GM12875 (cell line): ENCODE results near the gene MACROD1.
A peak's percentile ranks its signal among the peaks of the same experiment; 100 is the strongest.

ENCODE experiments used
- H3K4me3 ChIP-seq: one replicate; pipeline ENCODE4 v1.5.1; 2011; ENCODE audit warnings: low read depth, low read length, control low read depth
- TF ChIP-seq, protein P1 (sequence below): IDR thresholded peaks from 2 replicates; pipeline ENCODE4 v1.5.1; 2011; ENCODE audit warnings: low read depth, mild to moderate bottlenecking, control low read depth, inconsistent platforms, low read length, moderate library complexity, borderline replicate concordance; ENCODE audit not compliant: insufficient read depth

MACROD1 gene

DNA sequence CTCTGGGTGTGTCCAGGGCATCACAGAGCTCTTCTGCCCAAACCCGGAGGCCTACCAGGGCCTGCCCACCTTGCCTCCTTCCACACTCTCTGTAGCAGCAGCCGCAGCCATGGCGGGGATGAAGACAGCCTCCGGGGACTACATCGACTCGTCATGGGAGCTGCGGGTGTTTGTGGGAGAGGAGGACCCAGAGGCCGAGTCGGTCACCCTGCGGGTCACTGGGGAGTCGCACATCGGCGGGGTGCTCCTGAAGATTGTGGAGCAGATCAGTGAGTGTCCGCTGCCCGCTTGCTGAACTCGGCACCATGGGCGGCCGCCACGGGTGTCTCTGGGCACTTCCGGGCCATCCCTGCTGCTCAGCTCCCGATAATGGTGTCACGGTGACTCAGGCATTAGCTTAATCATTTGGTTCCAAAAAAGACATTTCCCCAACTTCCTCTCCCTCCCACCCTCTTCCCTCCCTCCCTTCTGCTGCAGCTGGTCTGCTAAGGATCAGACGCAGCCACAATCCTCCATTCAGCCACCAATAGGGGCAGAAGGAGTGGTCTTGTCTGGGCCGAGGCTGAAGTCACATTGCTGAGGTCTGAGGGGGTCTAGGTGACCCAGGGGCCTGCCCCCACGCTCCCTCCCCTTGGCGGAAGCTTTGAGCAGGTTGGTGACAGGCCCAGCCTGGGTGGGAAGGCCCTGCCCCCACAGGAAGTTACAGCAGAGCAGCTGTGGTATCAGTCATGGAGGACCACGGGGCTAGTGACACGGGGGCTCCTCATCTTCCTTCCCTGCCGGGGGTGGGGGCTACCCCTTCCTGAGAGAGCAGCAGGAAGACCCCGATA, 41.6 kb upstream of the MACROD1 start:
- TF ChIP-seq, protein P1, sequence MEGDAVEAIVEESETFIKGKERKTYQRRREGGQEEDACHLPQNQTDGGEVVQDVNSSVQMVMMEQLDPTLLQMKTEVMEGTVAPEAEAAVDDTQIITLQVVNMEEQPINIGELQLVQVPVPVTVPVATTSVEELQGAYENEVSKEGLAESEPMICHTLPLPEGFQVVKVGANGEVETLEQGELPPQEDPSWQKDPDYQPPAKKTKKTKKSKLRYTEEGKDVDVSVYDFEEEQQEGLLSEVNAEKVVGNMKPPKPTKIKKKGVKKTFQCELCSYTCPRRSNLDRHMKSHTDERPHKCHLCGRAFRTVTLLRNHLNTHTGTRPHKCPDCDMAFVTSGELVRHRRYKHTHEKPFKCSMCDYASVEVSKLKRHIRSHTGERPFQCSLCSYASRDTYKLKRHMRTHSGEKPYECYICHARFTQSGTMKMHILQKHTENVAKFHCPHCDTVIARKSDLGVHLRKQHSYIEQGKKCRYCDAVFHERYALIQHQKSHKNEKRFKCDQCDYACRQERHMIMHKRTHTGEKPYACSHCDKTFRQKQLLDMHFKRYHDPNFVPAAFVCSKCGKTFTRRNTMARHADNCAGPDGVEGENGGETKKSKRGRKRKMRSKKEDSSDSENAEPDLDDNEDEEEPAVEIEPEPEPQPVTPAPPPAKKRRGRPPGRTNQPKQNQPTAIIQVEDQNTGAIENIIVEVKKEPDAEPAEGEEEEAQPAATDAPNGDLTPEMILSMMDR, result 0 out of 2 replicates have a peak, but pooled peaks have one; percentile 1
- H3K4me3 ChIP-seq, result peak overlapping the region; percentile 95

DNA sequence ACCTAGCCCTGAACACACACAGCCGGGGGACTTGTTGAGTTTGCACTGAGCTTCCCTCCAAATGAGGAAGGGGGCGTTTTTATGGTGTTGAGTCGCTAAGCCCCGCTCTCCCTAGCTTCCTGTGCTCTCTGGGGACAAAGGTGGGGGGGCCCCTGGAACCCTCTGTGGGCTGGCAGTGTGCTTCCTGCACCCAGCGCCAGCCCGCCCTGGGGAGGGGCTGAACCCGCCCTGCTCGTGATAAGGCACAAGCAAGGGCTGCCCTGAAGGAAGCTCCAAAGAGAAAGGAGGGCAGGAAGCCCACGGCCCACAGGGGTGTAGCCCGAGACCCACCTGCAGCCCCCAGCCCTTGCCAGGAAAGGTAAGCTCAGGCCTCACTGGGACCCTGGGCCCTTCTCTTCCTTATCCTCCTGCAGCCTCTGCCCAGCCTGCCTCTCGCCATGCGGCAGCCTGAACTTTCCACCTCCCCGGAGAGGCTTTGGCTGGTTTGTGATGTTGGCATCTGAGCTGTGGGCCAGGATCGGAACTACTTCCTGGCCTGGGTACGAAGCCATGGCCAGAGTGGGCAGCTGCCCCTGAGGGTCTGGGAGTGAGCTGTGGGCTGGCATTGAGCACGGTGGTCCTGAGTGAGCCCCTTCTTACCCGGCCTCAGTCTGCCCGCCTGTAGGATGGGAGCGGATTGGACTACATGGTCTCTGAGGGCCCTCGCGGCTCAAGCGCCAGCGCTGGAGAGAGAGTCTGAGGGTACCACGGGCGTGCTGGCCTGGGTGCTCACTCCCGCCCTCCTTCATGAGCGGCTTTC, 40.7 kb upstream of the MACROD1 start, which contains the start of gene FERMT3:
Gene FERMT3 (plus strand): TSS at position 265 of the 799 bp plus-strand sequence. CDS start 644 bp downstream, outside the sequence.
- H3K4me3 ChIP-seq, result peak within 1 kb of the TSS; percentile 95
- TF ChIP-seq, protein P1, result no peak

DNA sequence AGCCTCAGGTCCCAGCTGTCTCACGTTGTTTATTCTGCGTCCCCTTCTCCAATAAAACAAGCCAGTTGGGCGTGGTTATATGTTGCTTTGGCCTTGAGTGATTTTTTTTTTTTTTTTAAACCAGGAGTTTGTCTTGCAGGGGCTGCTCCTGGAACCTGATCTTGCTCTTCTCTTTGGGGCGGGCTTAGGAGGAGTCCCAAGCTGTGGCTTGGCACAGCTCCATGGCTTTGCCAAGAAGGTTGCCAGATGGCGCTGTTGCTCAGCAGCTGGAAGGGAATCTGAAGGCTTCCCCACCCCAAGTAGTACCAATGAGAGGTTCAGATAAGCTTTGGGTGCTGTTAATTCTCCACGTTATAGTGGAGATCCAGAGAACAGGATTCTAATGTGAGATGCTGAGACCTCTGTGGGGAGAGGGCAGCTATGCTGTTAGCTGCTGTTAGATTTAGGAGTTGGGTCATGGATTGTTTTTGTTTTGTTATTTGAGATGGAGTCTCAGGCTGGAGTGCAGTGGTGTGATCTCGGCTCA, 38.6 kb upstream of the MACROD1 start:
- H3K4me3 ChIP-seq, result no peak overlapping the region
- TF ChIP-seq, protein P1, result peak; percentile 71

DNA sequence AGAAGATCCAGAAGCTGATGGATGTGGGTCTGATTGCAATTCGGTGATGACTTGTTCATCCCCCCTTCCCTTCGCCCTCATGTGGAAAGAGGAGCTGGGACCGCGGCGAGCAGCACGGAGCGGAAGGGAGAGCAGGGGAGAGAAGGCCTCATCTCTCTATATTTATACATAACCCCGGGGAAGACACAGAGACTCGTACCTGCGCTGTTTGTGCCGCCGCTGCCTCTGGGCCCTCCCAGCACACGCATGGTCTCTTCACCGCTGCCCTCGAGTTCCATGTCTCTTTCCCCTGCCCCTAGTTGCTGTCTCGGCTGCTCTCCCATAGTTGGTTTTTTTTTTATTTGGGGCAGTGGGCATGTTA, 38.1 kb upstream of the MACROD1 start:
- TF ChIP-seq, protein P1, result no peak
- H3K4me3 ChIP-seq, result no peak overlapping the region

DNA sequence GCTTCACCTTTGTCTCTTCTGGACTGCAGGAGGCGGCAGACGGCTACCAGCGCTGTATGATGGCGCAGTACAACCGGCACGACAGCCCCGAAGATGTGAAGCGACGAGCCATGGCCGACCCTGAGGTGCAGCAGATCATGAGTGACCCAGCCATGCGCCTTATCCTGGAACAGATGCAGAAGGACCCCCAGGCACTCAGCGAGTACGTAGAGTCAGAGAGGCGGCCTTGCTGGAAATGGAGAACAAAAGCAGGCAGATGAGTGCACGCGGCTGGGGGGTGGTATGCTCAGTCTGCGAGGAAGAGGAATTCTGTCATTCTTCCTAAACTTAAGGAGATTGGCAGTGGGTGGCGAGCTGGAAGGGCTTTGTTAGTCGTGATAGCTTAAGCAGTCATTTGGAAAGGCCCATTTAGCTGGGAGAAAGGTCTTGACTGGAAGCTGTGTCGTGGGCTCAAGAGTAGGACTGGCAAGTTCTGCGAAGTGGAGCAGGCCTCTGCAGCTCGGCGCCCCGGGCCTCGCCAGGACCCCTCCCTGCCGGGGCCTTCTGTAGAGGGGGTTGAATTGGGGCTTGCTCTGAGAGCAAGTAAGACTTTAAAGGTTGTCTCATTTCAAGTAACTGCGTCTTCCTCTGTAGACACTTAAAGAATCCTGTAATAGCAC, 37.6 kb upstream of the MACROD1 start:
- H3K4me3 ChIP-seq, result no peak overlapping the region
- TF ChIP-seq, protein P1, result no peak

DNA sequence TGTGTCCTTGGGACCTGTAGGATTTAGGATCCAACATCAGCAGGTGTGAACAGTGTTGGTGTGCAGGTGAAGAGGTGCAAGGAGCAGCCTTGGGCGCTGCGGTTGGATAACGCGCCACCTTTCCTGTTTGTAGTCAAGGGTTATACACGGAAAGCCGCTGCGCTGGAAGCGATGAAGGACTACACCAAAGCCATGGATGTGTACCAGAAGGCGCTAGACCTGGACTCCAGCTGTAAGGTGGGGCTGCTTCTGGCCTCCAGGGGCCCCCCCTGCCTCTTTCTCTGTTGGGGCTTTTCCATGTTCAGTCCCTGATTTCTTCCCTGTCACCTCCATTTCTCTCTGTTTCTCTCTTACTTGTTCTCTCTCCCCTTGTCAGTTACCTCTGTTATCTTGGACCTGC, 37.1 kb upstream of the MACROD1 start:
- no peak overlapping the region for H3K4me3 ChIP-seq
- TF ChIP-seq, protein P1, result no peak
